ENCODE data around the gene NUP214. TPM values are rescaled to one million over a fixed set of nuclear protein-coding genes. Genes with fewer than 3 reads are reported as not detected.

NUP214 gene
- total and polyA plus RNA-seq, 9 donors, result 25.0 to 60.7 (median 46.6) TPM

GRCh38 chr9:131227112-131227958, 101.9 kb downstream of the NUP214 start:
- Histone ChIP-seq H3K27ac (no peak overlapping the region), H3K36me3 (no peaks in the 10 kb centered on the region), H3K9me3 (no peaks in the 10 kb centered on the region), H3K4me3 (no peak overlapping the region), H3K27me3 (no peaks in the 10 kb centered on the region), H3K4me1 (ENCODE audit: insufficient read depth) (peaks cover 11% of the 10 kb centered on the region)
- no peak for TF ChIP-seq EP300 (IDR thresholded peaks at IDR 0.05)
- no peak for TF ChIP-seq CTCF (IDR thresholded peaks at IDR 0.05)
- no peak for TF ChIP-seq POLR2A (IDR thresholded peaks at IDR 0.05)
- 18 to 23% (median 20%) methylated on average over 9 of the region's 9 CpGs for WGBS, 3 donors
- intact Hi-C loops (cut with DNase I), result no loop called here
- peak; percentile 40 to 69 (median 65) for DNase-seq

GRCh38 chr9:131227959-131228460, 102.6 kb downstream of the NUP214 start:
- Histone ChIP-seq H3K4me3 (no peak overlapping the region), H3K27me3 (no peaks in the 10 kb centered on the region), H3K9me3 (no peaks in the 10 kb centered on the region), H3K36me3 (no peaks in the 10 kb centered on the region), H3K4me1 (ENCODE audit: insufficient read depth) (peaks cover 11% of the 10 kb centered on the region), H3K27ac (no peak overlapping the region)
- no peak for TF ChIP-seq CTCF (IDR thresholded peaks at IDR 0.05)
- no peak for TF ChIP-seq POLR2A (IDR thresholded peaks at IDR 0.05)
- no peak for TF ChIP-seq EP300 (IDR thresholded peaks at IDR 0.05)
- intact Hi-C loops (cut with DNase I), result no loop called here
- WGBS, 3 donors, result 26 to 59% (median 43%) methylated on average over 9 of the region's 9 CpGs
- DNase-seq, result peak in 2 of 5 donors; percentile 41 to 44

GRCh38 chr9:131228988-131229387, 103.6 kb downstream of the NUP214 start:
- Histone ChIP-seq H3K4me3 (no peak overlapping the region), H3K4me1 (ENCODE audit: insufficient read depth) (peaks cover 11% of the 10 kb centered on the region), H3K27me3 (no peaks in the 10 kb centered on the region), H3K27ac (no peak overlapping the region), H3K36me3 (no peaks in the 10 kb centered on the region), H3K9me3 (no peaks in the 10 kb centered on the region)
- TF ChIP-seq EP300 (IDR thresholded peaks at IDR 0.05), result no peak
- TF ChIP-seq CTCF (IDR thresholded peaks at IDR 0.05), result no peak
- no peak for TF ChIP-seq POLR2A (IDR thresholded peaks at IDR 0.05)
- intact Hi-C loops (cut with DNase I), result no loop called here
- WGBS, 3 donors, result 30 to 45% (median 38%) methylated on average over 8 of the region's 8 CpGs
- DNase-seq, result no peak

- intact Hi-C loops (cut with DNase I), result no loop called here
- Histone ChIP-seq H3K27me3 (no peaks in the 10 kb centered on the region), H3K4me3 (no peak overlapping the region), H3K27ac (no peak overlapping the region), H3K4me1 (ENCODE audit: insufficient read depth) (peaks cover 9% of the 10 kb centered on the region), H3K9me3 (no peaks in the 10 kb centered on the region), H3K36me3 (no peaks in the 10 kb centered on the region)
- no peak for DNase-seq
- WGBS, 3 donors, result 85 to 92% (median 91%) methylated on average over 11 of the region's 11 CpGs
- TF ChIP-seq POLR2A (IDR thresholded peaks at IDR 0.05) (no peak), EP300 (IDR thresholded peaks at IDR 0.05) (no peak), CTCF (IDR thresholded peaks at IDR 0.05) (no peak)
These were observed 108.2 kb downstream of the NUP214 start for GRCh38 chr9:131233556-131233955.
